Measurements from ENCODE around the gene RNU4-1.

DNA sequence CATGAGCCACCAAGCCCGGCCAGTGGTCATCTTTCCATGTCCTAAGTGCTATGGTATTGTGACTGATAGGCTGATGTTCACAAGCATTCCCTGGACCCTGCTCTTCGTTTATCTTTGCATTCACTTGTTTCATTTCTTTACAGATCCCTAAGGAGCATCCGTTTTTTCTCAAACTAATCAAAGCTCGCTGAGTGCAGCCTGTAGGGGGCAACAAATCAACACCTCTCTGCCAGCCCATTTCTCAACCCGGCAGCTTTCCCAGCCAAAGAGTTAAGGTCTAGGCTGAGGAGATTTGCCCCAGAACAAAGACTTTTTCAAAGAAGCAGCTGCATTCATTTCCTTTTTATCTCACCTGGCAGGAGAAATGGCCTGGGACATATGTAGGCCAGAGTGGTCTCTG lies 21.2 kb upstream of the RNU4-1 start:
- no peak for TF ChIP-seq ZNF202 (tag by site-specific recombination; IDR thresholded peaks at IDR 0.05; ENCODE audit: borderline replicate concordance)
- TF ChIP-seq, protein P1, sequence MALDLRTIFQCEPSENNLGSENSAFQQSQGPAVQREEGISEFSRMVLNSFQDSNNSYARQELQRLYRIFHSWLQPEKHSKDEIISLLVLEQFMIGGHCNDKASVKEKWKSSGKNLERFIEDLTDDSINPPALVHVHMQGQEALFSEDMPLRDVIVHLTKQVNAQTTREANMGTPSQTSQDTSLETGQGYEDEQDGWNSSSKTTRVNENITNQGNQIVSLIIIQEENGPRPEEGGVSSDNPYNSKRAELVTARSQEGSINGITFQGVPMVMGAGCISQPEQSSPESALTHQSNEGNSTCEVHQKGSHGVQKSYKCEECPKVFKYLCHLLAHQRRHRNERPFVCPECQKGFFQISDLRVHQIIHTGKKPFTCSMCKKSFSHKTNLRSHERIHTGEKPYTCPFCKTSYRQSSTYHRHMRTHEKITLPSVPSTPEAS (tag by site-specific recombination; IDR thresholded peaks at IDR 0.05) = no peak
- TF ChIP-seq, protein P2, sequence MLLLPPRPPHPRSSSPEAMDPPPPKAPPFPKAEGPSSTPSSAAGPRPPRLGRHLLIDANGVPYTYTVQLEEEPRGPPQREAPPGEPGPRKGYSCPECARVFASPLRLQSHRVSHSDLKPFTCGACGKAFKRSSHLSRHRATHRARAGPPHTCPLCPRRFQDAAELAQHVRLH (tag by site-specific recombination; IDR thresholded peaks at IDR 0.05) = no peak
- TF ChIP-seq ZNF791 (tag by site-specific recombination; IDR thresholded peaks at IDR 0.05) = no peak
- TF ChIP-seq ZNF501 (tag by site-specific recombination; IDR thresholded peaks at IDR 0.05) = no peak
